ENCODE measurements around the gene TSEN54.
"Not testable (repeated sequence)": the region's sequence is repeated elsewhere in the genome, so short reads cannot be mapped to it uniquely, and the experiment has no call there.

The TSEN54 gene

GRCh38 chr17:75516255-75516618 is at the start of gene TSEN54:
TSS of gene TSEN54 (plus strand) at chr17:75516528. CDS start at chr17:75516561, 33 bp downstream.
- peak; percentile 93 to 95 for DNase-seq

- DNase-seq = no peak
Measured at GRCh38 chr17:75468291-75468754, 48.0 kb upstream of the TSEN54 start.

DNA sequence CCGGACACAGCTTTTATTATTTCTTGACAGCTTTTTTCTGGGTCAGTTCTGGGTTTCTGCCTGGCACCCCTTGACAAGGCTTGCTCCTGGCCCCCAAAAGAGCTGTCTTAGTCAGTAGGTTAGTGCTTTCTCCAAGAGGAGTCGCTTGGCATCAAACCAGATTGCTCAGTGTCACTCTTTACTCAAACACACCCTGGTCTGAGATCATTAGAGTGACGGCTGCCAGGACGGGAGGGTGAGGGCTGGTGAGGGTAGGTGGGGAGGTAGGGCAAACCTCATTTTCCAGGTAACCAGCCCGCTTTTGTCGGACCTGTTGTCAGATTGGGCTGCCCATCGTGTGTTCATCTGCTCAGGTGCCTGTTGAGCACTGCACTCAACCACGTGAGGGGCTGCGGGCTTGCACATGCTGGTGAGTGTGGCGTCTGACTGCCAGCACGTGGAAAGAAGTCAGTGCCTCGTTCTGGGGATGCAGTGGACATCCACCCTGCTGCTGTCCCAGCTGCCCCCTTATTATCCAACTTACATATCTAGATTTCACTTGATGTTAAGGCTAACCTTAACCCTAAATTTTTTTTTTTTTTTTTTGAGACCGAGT is 47.5 kb upstream of the TSEN54 start:
- no peak for DNase-seq

DNA sequence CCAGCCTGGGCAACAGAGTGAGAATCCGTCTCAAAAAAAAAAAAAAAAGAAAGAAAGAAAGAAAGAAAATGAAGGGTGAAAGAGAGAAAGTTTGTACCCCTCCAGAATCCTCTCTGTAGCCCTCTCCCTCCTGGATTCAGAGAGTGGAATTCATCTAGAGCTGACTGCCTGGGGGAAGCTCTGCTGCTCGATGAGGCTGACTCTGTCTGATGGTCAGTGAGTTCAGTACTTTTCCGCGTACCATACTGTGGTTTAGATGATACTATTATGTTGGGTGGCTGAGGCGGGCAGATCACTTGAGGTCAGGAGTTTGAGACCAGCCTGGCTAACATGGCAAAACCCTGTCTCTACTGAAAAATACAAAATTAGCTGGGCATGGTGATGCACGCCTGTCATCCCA is 45.1 kb upstream of the TSEN54 start:
- DNase-seq = no peak

DNA sequence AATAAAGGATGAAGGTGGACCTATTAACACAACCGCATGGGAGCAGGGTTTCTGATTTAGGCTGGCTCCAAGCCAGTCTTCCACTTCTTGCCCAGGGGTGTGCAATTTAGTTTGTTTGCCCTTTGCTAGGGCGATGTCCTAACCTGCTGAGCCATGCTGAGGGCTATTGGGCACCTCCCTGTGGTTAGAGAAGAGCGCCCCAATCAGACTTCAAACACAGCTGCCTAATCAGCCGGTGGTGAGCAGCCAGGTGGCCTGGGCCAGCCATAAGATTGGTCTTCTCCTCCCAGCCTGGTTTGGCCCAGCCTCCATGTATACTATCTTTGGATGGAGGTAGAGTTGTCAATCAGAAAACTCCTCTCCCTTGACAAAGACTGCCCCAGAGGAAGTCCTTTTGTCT is 44.2 kb upstream of the TSEN54 start:
- DNase-seq = no peak

DNA sequence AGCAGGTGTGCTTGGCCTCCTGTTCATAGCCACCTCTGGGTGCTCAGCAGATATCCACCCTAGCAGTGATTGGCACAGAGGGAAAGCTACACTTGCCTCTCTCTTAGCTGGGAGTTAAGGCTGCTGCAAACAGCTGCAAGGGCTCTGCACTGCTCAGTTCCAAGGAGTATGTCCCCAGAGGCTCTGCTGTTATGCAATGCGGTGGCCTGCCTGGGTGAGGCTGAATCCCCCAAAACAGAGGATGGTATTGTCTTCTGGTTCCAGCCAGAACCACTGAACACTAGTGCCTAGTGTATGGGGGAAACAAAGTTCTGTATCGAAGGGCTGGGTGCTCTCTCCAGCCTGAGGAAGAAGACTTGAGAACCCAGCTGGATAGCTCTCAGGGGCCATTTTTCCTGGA is 43.1 kb upstream of the TSEN54 start:
- no peak for DNase-seq

DNA sequence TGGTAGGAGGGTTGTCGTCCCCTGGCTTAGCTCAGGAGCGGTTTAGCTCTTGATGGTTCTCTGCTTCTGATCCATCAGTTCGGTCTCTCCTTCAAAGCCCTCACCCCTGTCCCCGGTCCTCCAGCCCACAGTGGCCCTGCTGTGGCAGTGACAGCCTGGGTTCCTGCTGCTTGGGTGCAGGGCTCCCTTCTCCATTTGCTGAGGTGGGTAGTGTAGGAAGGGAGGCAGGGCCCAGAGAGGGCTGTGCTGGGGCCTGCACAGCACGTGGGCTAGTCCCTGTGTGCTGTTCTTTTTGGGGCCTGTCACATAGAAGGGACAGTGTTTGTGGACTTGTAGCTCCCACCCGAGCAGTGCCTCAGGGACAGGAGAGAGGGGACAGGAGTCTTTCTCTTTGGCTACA is 41.6 kb upstream of the TSEN54 start:
- DNase-seq = no peak

DNA sequence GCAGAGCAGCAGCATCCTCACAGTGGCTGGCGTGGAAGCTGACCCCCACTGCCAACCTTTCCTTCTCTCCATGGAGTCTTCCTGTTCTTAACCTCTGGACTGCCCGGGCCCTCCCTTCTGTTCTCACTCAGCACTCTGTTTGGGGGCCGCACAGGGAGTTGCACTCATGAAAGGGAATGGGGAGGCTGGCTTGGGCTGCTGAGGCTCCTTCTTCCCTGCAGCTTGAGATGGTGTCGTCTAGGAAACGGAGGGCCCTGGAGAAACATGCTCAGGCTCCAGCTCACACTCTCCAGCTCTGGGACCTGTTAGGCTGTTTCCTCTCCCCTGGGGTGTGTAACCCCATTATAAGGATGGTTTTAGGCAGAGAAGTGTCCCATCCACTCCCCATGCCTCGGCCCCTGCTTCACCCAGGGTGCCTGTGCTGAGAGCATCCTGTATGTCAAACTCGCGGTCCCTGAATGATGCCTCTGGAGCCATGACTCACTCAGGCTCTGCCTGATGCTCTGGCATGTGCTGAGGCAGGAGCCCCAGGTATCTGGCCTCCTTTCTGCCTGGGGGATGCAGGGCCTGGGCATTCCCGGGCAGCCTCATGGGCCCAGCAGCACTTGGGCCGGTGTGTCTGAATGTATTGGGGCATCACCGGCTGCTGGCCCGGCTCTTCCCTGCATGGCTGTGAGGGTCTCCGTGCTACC is 41.0 kb upstream of the TSEN54 start:
- DNase-seq = no peak

GRCh38 chr17:75475851-75476250 is 40.5 kb upstream of the TSEN54 start:
- no peak for DNase-seq

GRCh38 chr17:75476271-75476671 is 40.1 kb upstream of the TSEN54 start:
- DNase-seq = no peak

DNA sequence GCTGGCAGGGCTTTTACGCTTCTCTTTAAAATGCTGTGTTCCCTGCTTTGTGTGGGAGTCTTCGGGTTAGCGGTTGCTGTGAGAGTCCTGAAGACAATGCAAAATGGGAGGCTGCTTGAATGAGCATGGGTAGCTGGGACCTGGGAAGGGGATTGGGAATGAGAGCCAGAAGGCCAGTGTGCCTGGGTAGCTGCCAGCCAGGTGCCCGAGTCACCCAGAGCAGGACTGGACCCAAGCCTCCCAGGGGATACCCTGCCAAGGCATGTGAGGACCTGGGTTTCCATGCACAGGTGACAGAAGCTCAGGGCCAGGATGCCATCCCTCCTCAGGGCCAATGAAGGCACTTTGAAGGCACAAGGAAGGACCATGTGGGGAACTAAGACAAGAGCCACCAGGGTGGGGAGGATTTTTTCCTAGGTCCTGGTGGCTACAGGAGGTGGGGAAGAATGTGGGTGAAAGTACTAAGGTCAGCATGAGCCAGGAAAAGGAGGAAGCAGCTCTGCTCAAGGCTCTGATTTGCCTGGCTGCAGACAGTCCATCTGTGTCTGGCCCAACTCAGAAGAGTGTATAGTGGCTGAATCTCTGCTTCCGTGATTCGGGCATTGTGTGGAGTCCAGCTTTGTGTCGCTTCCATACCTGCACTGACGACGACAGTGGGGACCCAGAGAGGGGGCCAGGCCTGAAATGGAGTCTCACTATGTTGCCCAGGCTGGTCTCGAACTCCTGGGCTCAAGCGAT is 39.4 kb upstream of the TSEN54 start:
- no peak for DNase-seq

DNA sequence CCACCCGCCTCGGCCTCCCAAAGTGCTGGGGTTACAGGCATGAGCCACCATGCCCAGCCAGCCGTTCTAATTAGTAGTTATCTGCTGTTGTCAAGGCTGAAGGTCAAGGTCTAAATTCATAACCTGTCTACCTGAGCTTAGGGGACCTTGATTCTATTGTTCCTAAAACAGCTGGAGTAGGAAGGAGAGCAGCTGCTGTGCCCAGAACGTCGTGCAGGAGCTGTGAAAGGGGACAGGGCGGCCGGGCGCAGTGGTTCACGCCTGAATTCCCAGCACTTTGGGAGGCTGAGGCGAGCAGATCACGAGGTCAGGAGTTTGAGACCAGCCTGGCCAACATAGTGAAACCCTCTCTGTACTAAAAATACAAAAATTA is 38.9 kb upstream of the TSEN54 start:
- DNase-seq = not testable (repeated sequence)

- DNase-seq = no peak
Measured at GRCh38 chr17:75478508-75478907, 37.8 kb upstream of the TSEN54 start.

DNA sequence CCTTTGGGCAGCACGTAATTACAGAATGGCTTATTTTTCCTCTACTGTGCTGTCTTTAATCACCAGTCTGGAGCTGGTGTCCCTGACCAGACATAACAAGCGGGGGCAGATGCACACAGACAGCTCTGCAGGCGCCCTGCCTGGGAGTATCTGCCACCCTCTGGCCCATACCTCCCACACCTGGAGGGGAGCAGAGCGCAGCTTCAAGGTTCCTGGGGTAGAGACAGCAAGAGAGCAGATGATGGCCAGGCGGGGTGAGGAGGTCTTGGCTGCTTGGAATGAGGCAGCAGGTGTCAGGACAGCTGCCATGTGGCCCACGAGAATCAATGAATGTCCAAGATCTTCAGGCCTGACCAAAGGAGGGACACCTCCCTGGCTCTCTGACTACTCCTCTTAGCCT is 36.0 kb upstream of the TSEN54 start:
- DNase-seq = no peak

DNA sequence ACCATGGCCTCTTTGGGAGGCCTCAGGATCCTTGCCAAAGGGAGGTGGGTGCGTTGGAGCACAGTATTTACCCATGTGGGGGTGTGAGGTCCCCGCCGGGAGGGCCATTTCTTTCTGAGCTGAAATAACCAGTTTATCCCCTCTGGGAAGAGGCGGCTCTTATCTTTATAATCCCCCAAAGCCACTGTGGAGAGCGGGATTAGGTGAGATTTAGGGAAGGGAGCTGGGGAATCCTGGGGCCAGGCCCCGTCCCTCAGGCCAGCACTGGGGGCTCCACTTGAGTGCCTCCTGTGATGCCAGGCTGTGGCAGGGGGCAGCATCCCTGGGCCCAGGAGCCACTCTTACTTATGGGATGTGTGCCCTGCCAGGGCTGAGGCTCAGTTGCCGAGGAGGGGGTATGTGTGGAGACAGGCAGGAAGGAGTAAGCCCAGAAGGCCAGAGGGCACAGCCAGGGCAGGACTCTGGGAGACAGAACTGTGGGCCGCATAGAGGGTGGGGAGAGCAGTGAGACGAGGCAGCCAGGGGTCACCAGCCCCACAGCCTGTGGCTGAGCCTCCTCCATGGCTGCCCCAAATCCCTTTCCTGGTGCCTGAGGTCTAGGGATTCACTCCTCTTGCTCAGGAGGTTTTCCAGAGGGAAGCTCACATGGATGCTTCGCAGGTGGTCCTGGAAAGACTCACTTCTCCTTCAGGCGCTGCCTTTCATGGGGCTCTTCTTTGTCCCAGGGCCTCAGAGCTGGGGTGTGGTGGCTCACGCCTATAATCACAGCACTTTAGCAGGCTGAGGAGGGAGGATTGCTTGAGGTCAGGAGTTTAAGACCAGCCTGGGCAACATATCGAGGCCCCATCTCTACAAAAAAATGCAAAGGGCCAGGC is 34.9 kb upstream of the TSEN54 start:
- DNase-seq = no peak

GRCh38 chr17:75482098-75482942 is 34.0 kb upstream of the TSEN54 start:
- DNase-seq = no peak

- DNase-seq = no peak
Measured at GRCh38 chr17:75485688-75486087, 30.6 kb upstream of the TSEN54 start.

DNA sequence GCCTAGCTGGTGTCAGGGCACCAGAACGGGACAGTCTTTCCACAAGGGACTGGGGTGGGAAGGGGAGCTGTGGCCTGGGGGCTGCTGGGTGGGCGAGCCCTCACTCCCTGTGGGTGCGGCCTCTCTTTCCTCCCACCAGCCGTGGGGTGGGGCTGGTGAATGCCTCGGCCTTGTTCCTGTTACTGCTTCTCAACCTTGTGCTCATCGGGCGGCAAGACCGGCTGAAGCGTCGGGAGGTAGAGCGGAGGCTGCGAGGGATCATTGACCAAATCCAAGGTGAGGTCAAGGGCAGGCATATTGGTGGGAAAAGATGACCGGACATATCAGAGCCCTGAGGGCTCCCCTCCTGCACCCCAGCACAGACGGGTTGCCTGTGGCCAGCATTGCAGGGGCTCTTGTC is 30.2 kb upstream of the TSEN54 start:
- no peak for DNase-seq

GRCh38 chr17:75486951-75487350 is 29.4 kb upstream of the TSEN54 start:
- DNase-seq = no peak

DNA sequence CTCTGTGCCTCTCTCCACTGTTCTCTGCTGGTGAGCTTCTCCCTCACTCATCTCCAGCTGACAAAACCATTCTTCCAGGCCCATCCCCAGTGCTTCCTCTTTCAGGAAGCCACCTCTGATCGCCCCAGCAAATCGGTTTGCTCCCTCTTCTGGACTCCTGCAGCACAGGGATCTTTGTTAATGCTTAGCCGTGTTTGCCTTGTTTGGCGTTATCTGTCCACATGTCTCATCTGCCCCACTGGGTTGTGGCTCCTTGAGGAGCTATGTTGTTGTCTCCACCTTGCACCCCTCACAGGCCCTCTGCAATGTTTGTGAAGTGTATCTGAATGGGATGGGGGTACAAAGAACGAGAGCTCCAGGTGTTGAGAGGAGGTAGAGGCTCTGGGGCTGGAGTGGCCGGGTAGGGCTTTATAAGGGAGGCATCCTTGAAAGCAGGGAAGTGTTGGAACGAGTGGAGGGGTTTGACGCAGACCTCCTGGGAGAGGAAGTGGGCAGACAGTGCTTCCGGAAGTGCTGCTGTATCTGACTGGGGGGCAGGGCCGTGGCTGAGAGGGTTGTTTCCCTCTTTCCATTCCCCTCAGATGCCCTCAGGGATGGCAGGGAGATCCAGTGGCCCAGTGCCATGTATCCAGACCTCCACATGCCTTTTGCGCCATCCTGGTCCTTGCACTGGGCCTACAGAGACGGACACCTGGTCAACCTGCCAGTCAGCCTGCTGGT is 28.8 kb upstream of the TSEN54 start:
- DNase-seq = peak; percentile 49 to 53

DNA sequence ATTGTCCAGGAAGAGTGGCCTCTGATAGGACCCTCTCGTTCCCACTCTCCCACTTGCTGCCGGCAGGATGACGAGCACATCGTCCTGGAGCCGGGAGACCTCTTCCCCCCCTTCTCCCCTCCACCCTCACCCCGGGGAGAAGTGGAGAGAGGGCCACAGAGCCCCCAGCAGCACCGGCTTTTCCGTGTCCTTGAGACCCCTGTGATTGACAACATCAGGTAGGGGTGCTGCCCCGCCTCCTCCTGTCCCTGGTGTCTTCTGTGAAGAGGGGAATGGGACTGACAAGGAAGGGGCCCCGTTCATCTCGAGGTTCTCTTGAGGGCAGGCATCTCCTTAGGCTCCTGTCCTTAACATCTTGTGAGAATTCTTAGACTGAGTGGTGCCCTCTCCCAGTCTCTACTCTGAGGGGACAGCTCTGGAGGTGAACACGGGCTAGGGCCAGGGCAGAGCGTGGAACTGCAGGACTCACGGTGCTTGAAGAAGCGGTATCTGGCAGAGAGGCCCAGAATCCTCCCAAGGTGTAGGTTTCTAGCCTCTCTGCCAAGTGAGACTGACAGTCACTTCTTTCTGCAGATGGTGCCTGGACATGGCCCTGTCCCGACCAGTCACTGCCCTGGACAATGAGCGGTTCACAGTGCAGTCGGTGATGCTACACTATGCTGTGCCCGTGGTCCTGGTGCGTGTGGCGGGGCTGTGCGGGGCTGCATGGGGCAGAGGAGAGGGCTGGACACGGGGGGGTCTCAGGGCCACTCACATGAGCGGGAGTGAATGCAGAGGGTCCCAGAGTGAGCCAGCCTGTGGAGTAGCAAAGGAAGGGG is 27.4 kb upstream of the TSEN54 start:
- DNase-seq = no peak
